Endodermal cell (in vitro differentiated cells): Measurements from ENCODE around the gene BMPR2. TPM values are rescaled to one million over a fixed set of nuclear protein-coding genes. Genes with fewer than 3 reads are reported as not detected.

ENCODE experiments used
- DNase-seq: peaks from one replicate; pipeline ENCODE4 v3.0.0-alpha.2; 2017
- H3K27ac ChIP-seq: 2 replicates; pipeline ENCODE4 v1.5.1; 2013; ENCODE audit warnings: mild to moderate bottlenecking, low read depth, low read length, moderate library complexity
- H3K27me3 ChIP-seq: 2 replicates; pipeline ENCODE4 v1.6.1; 2013; ENCODE audit warnings: mild to moderate bottlenecking, low read length, moderate library complexity; ENCODE audit not compliant: insufficient read depth, control insufficient read depth, poor library complexity, severe bottlenecking
- H3K36me3 ChIP-seq: 2 replicates; pipeline ENCODE4 v1.7.0; 2013; ENCODE audit warnings: mild to moderate bottlenecking, low read length, moderate library complexity; ENCODE audit not compliant: control insufficient read depth, insufficient read depth
- H3K4me1 ChIP-seq: one replicate; pipeline ENCODE4 v1.7.0; 2013; ENCODE audit warnings: low read length; ENCODE audit not compliant: control insufficient read depth, insufficient read depth
- H3K4me3 ChIP-seq: 2 replicates; pipeline ENCODE4 v1.5.1; 2013; ENCODE audit warnings: mild to moderate bottlenecking, low read length, moderate library complexity
- H3K9ac ChIP-seq: 2 replicates; pipeline ENCODE4 v1.6.1; 2013; ENCODE audit warnings: mild to moderate bottlenecking, low read length, moderate library complexity; ENCODE audit not compliant: poor library complexity, severe bottlenecking; ENCODE audit errors: extremely low read depth
- H3K9me3 ChIP-seq: 2 replicates; pipeline ENCODE4 v1.6.1; 2013; ENCODE audit warnings: mild to moderate bottlenecking, low read length, moderate library complexity; ENCODE audit not compliant: control insufficient read depth
- H3K27ac Mint-ChIP-seq: 2 replicates; pipeline ENCODE4 v1.8.0; 2020; ENCODE audit warnings: mixed read lengths
- H3K27me3 Mint-ChIP-seq: 2 replicates; pipeline ENCODE4 v1.8.0; 2021; ENCODE audit warnings: mild to moderate bottlenecking, mixed read lengths; ENCODE audit not compliant: insufficient read depth
- H3K36me3 Mint-ChIP-seq: 2 replicates; pipeline ENCODE4 v1.8.0; 2020; ENCODE audit warnings: low read depth, mixed read lengths
- H3K4me1 Mint-ChIP-seq: 2 replicates; pipeline ENCODE4 v1.8.0; 2020; ENCODE audit warnings: mixed read lengths
- H3K4me3 Mint-ChIP-seq: 2 replicates; pipeline ENCODE4 v1.8.0; 2020; ENCODE audit warnings: mild to moderate bottlenecking, moderate library complexity, mixed read lengths
- H3K9me3 Mint-ChIP-seq: 2 replicates; pipeline ENCODE4 v1.8.0; 2020; ENCODE audit warnings: mild to moderate bottlenecking, mixed read lengths
- CTCF ChIP-seq: fragments of 200-600 bp; sonication (generic); conservative IDR thresholded peaks from 2 replicates; pipeline ENCODE4 v1.5.0; 2021; ENCODE audit warnings: antibody characterized with exemption, mild to moderate bottlenecking
- WGBS, 2 experiments: methylation state at CpG; one replicate each; pipeline versions ENCODE4 v1.1.5 to v1.1.7; 2013; ENCODE audit warnings: missing lambda C conversion rate in 2 of 2, mixed read lengths in 1 of 2; ENCODE audit not compliant: insufficient coverage in 1 of 2, insufficient read length in 1 of 2; 5-methylcytosine and 5-hydroxymethylcytosine counted together
- total RNA-seq, 2 donors: library from RNA; stranded (reverse); fragmentation: NEBNext Ultra II Directional in 1 of 2; extraction: Animal tissue kit (Norgen Biotek cat#: 25700) in 1 of 2; gene quantifications; 2 replicates in 1 of 2; 3 replicates in 1 of 2; pipeline ENCODE4 v1.2.1, GENCODE V29; 2021

BMPR2 gene
- total RNA-seq, 2 donors from 2014 or later = 42.2 to 56.3 TPM

GRCh38 chr2:202344178-202344577 is 31.9 kb upstream of the BMPR2 start:
- Mint-ChIP-seq H3K4me3 (no peak overlapping the region), H3K4me1 (peaks cover 18% of the 10 kb centered on the region), H3K27ac (peak overlapping the region; percentile 84), H3K9me3 (peaks cover 6% of the 10 kb centered on the region), H3K36me3 (peaks cover 2% of the 10 kb centered on the region), H3K27me3 (no peaks in the 10 kb centered on the region)
- Histone ChIP-seq H3K27ac (no peak overlapping the region), H3K4me1 (no peaks in the 10 kb centered on the region), H3K36me3 (no peaks in the 10 kb centered on the region), H3K4me3 (no peak overlapping the region), H3K27me3 (no peaks in the 10 kb centered on the region), H3K9ac (no peak overlapping the region), H3K9me3 (no peaks in the 10 kb centered on the region)
- no peak for DNase-seq
- 63% methylated on average over 1 of the region's 1 CpG; no CpG with 5 or more reads in 1 of the 2 experiments for WGBS, 2 experiments
- TF ChIP-seq CTCF = no peak

GRCh38 chr2:202346180-202346579 is 29.9 kb upstream of the BMPR2 start:
- H3K36me3 ChIP-seq = no peaks in the 10 kb centered on the region
- H3K9me3 Mint-ChIP-seq = peaks cover 6% of the 10 kb centered on the region
- H3K27me3 ChIP-seq = no peaks in the 10 kb centered on the region
- H3K9ac ChIP-seq = no peak overlapping the region
- no peaks in the 10 kb centered on the region for H3K9me3 ChIP-seq
- H3K4me3 ChIP-seq = no peak overlapping the region
- no peak for DNase-seq
- H3K27ac ChIP-seq = no peak overlapping the region
- H3K36me3 Mint-ChIP-seq = peaks cover 2% of the 10 kb centered on the region
- H3K27ac Mint-ChIP-seq = no peak overlapping the region
- H3K4me1 Mint-ChIP-seq = peaks cover 13% of the 10 kb centered on the region
- no peaks in the 10 kb centered on the region for H3K4me1 ChIP-seq
- 94 to 96% methylated on average over 4 to 7 of the region's 7 CpGs for WGBS, 2 experiments
- TF ChIP-seq CTCF = no peak
- H3K4me3 Mint-ChIP-seq = no peak overlapping the region
- no peaks in the 10 kb centered on the region for H3K27me3 Mint-ChIP-seq

GRCh38 chr2:202353430-202353829 is 22.7 kb upstream of the BMPR2 start:
- Histone ChIP-seq H3K4me3 (no peak overlapping the region), H3K36me3 (no peaks in the 10 kb centered on the region), H3K4me1 (peaks cover 6% of the 10 kb centered on the region), H3K9ac (no peak overlapping the region), H3K27me3 (no peaks in the 10 kb centered on the region), H3K27ac (no peak overlapping the region), H3K9me3 (no peaks in the 10 kb centered on the region)
- peaks cover 12% of the 10 kb centered on the region for H3K4me1 Mint-ChIP-seq
- H3K36me3 Mint-ChIP-seq = no peaks in the 10 kb centered on the region
- H3K9me3 Mint-ChIP-seq = no peaks in the 10 kb centered on the region
- H3K4me3 Mint-ChIP-seq = no peak overlapping the region
- 94% methylated on average over 2 of the region's 2 CpGs; no CpG with 5 or more reads in 1 of the 2 experiments for WGBS, 2 experiments
- no peaks in the 10 kb centered on the region for H3K27me3 Mint-ChIP-seq
- no peak for TF ChIP-seq CTCF
- no peak overlapping the region for H3K27ac Mint-ChIP-seq
- no peak for DNase-seq
